Measurements from ENCODE around the gene GPR33. TPM values are rescaled to one million over a fixed set of nuclear protein-coding genes. Genes with fewer than 3 reads are reported as not detected.

Gene GPR33
- polyA plus RNA-seq, 1 experiment = not detected

GRCh38 chr14:31527087-31527486, 39.2 kb upstream of the GPR33 start:
- TF ChIP-seq, protein P1, sequence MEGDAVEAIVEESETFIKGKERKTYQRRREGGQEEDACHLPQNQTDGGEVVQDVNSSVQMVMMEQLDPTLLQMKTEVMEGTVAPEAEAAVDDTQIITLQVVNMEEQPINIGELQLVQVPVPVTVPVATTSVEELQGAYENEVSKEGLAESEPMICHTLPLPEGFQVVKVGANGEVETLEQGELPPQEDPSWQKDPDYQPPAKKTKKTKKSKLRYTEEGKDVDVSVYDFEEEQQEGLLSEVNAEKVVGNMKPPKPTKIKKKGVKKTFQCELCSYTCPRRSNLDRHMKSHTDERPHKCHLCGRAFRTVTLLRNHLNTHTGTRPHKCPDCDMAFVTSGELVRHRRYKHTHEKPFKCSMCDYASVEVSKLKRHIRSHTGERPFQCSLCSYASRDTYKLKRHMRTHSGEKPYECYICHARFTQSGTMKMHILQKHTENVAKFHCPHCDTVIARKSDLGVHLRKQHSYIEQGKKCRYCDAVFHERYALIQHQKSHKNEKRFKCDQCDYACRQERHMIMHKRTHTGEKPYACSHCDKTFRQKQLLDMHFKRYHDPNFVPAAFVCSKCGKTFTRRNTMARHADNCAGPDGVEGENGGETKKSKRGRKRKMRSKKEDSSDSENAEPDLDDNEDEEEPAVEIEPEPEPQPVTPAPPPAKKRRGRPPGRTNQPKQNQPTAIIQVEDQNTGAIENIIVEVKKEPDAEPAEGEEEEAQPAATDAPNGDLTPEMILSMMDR (IDR thresholded peaks at IDR 0.05; ENCODE audit: low read depth, low read length) = no peak
- no peak for DNase-seq (ENCODE audit: low read depth, low spot score)
- no peaks in the 10 kb centered on the region for H3K27me3 ChIP-seq (ENCODE audit: control insufficient read depth, insufficient read depth, low read length)
- H3K4me3 ChIP-seq (ENCODE audit: low read depth, low read length) = no peak overlapping the region
- no peak overlapping the region for H3K27ac ChIP-seq (ENCODE audit: low read depth, low read length)
- ChIA-PET POLR2A (no interaction called here), CTCF (no interaction called here)
- H3K9me3 ChIP-seq (ENCODE audit: control insufficient read depth, insufficient read depth, low read length) = no peaks in the 10 kb centered on the region; the same call in 1 of the 2 replicates

DNA sequence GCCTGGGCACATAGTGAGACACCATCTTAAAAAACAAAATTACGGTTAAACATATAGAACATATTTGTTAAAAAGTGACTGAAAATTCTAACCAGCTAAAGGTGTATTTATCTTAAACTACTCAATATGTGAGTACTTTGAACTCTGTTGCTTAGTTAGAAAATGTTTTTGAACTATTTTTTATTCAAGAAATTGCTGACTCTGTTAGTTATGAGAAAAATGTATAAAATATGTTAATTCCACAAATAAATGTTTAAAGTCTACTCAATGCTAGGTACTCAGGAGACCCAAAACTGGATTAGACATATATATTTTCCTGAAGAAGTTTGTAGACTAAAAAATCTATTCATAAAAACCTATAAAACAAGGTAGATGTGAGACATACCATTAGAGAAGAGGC, 23.0 kb upstream of the GPR33 start:
- no peaks in the 10 kb centered on the region for H3K27me3 ChIP-seq (ENCODE audit: control insufficient read depth, insufficient read depth, low read length)
- no peak overlapping the region for H3K4me3 ChIP-seq (ENCODE audit: low read depth, low read length)
- no peak overlapping the region for H3K27ac ChIP-seq (ENCODE audit: low read depth, low read length)
- TF ChIP-seq, protein P1 (IDR thresholded peaks at IDR 0.05; ENCODE audit: low read depth, low read length) = no peak
- POLR2A ChIA-PET = no interaction called here
- no peaks in the 10 kb centered on the region for H3K9me3 ChIP-seq (ENCODE audit: control insufficient read depth, insufficient read depth, low read length)
- DNase-seq (ENCODE audit: low read depth, low spot score) = no peak
- CTCF ChIA-PET = interaction anchor here (0.7 to 1.9 kb wide), 12 partner anchors 9 to 871 kb away, joined by 3 to 18 read pairs (median 3); partner anchors contain the start of gene GPR33

DNA sequence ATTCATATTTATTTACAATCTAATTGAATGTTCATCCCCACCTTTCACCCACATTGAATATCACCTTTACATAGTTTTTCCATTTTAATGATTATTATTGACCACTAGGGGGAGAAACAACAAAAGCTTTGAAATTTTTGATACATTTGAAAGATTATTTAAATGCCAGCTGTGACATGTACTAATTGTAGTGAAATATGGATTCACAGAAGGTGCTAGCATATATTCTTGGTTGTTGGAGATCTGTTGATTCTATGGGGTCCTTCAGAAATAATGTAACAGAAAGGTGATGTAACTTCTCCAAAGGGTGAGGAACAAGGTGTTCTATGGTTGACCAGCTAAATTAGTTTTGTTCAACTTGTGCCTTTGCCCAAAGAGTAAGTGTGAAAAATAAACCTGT, 22.4 kb upstream of the GPR33 start:
- no peak overlapping the region for H3K4me3 ChIP-seq (ENCODE audit: low read depth, low read length)
- DNase-seq (ENCODE audit: low read depth, low spot score) = no peak
- ChIA-PET CTCF (interaction anchor here (0.7 to 1.9 kb wide), 14 partner anchors 10 to 1003 kb away, joined by 3 to 18 read pairs (median 3); partner anchors contain the start of gene GPR33), POLR2A (interaction anchor here (0.8 kb wide), 1 partner anchor 8 kb away, joined by 4 read pairs; no protein-coding TSS in a partner anchor)
- H3K27me3 ChIP-seq (ENCODE audit: control insufficient read depth, insufficient read depth, low read length) = no peaks in the 10 kb centered on the region
- H3K27ac ChIP-seq (ENCODE audit: low read depth, low read length) = no peak overlapping the region
- no peaks in the 10 kb centered on the region for H3K9me3 ChIP-seq (ENCODE audit: control insufficient read depth, insufficient read depth, low read length)
- TF ChIP-seq, protein P1 (IDR thresholded peaks at IDR 0.05; ENCODE audit: low read depth, low read length) = peak; percentile 57

DNA sequence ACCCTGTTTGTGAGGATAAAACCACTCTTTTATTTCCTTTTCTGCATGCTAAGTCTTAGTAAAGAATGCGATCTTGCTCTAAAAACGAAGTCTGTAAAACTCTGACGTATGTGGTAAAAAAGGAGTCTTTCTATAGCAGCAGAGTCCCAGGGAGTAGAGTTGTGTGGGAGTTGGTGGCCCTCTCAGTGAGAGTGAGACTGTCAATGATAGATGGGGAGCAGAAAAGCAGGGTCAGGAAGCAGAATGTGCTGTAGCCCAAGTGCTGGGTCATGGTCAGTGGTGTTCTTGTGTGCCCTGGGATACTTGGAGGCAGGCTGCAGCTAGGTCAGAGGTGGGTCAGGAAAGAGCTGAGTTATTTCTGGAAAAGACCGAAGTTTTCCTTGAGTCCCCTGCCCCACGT, 20.3 kb upstream of the GPR33 start:
- no peak overlapping the region for H3K27ac ChIP-seq (ENCODE audit: low read depth, low read length)
- H3K9me3 ChIP-seq (ENCODE audit: control insufficient read depth, insufficient read depth, low read length) = no peaks in the 10 kb centered on the region
- ChIA-PET POLR2A (interaction anchor here (0.7 kb wide), 1 partner anchor 51 kb away, joined by 5 read pairs; no protein-coding TSS in a partner anchor), CTCF (no interaction called here)
- no peak overlapping the region for H3K4me3 ChIP-seq (ENCODE audit: low read depth, low read length)
- TF ChIP-seq, protein P1 (IDR thresholded peaks at IDR 0.05; ENCODE audit: low read depth, low read length) = no peak
- DNase-seq (ENCODE audit: low read depth, low spot score) = no peak
- no peaks in the 10 kb centered on the region for H3K27me3 ChIP-seq (ENCODE audit: control insufficient read depth, insufficient read depth, low read length)

DNA sequence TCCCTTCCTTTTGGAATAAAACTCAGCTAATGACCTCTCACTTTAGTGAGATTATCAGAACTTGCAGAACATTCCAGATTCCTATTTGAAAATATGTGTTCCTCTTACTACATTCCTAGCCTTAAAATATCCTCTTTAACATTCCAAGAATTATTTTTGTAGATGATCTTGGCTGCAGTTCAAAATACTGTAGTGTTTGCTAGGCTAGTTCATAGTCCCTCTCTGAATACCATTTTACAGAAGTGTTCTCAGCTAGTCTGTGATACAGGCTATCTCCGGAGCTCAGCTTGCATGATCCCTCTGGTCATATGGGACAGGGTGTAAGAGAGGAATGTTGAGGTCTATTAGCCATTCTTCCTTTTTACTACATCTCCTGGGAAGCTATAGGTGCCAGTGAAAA, 17.6 kb upstream of the GPR33 start:
- H3K27ac ChIP-seq (ENCODE audit: low read depth, low read length) = no peak overlapping the region
- no peak overlapping the region for H3K4me3 ChIP-seq (ENCODE audit: low read depth, low read length)
- ChIA-PET CTCF (interaction anchor here (0.6 to 1.3 kb wide), 3 partner anchors 37 to 750 kb away, joined by 3 to 9 read pairs (median 8); no protein-coding TSS in a partner anchor), POLR2A (interaction anchor here (1.1 kb wide), 1 partner anchor 48 kb away, joined by 4 read pairs; the partner anchor contains the start of gene DTD2)
- H3K27me3 ChIP-seq (ENCODE audit: control insufficient read depth, insufficient read depth, low read length) = peaks cover 2% of the 10 kb centered on the region
- DNase-seq (ENCODE audit: low read depth, low spot score) = peak; percentile 8
- TF ChIP-seq, protein P1 (IDR thresholded peaks at IDR 0.05; ENCODE audit: low read depth, low read length) = no peak
- no peaks in the 10 kb centered on the region for H3K9me3 ChIP-seq (ENCODE audit: control insufficient read depth, insufficient read depth, low read length)

All from AG04450 (cell line).